HG03520 (cell line): ENCODE data around the gene TTC31.
A peak's percentile ranks its signal among the peaks of the same experiment; 100 is the strongest.
"Not testable (repeated sequence)": the region's sequence is repeated elsewhere in the genome, so short reads cannot be mapped to it uniquely, and the experiment has no call there.

Source experiments
- ATAC-seq: cut with Tn5 transposase; IDR thresholded peaks from one replicate; pipeline ENCODE4 v1.9.1; 2021; ENCODE audit warnings: mild to moderate bottlenecking, moderate library complexity; ENCODE audit not compliant: unreplicated experiment

Gene TTC31

GRCh38 chr2:74482801-74483674, at the start of gene TTC31, which contains the start of gene CCDC142:
Gene TTC31 (plus strand): TSS chr2:74483081. CDS start chr2:74483096, 15 bp downstream.
Gene CCDC142 (minus strand): TSS chr2:74482998. CDS start chr2:74482837, 161 bp downstream.
- peak; percentile 86 for ATAC-seq

DNA sequence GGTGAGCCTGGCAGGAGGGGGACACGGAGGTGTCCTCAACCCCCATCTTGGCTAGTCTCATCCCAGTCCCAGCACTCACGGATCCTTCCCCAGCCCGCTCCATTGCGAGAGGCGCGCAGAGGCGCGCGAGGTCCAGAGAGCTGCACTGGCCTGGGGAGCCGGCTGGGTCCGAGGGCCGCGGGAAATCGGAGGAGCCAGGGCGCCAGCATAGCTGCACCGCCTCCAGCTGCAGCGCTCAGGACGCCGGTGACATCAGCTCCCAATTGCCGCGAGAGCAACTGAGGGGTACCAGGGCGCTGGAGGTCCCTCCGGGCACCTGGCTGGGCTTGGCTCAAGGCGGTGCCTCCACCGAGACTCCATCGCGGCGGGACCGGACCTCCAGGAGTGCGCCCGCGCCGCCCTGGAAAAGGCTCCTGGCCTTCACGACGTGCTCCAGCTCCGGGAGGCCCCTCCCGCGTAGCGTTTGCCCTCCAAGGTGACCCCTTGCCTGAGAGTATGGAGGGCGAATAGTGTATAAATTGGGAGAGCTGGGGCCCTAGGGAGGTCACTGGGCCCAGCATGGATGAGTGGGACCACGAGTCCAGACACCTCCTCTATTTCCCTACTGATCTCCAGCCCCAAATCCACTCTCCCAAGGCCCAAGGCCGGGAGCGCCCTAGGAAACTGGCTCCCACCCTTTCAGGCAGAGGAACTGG, 46.6 kb upstream of the TTC31 start:
- no peak for ATAC-seq

DNA sequence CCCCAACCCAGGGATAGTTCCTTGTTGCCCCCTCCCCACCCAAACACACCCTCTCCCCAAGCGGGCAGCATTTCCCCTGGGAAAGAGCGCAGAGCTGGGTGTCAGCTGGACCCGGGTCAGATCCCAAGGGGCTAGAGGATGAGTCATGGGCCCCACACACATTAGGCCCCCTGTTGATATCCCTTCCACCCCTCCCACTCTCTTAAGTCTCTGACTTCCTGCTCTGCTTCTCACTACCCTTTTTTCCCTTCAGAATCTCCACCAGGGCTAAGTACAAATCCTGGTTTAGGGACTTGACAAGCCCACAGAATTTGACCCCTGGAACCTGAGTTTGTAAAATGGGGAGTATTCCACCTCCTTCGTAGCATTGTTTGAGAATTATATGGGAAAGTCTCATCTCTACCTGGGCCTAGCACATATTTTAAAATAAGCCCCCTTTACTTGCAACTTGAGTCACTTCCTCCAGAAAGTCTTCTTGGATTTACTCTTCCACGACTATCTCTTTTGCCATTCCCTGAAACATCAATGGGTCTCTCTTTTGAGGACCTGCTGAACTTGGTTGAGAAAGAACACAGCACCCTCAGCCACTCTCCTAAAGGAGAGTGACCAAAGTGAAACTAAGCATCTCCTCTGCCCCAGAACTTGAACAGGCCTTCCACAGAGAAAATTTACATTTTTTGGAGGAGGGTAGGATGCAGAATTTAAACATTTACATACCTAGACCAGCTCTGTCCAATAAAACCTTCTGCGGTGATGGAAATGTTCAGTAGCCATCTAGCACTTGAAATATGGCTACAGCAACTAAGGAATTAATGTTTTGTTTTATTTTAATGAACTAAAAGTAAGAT, 45.8 kb upstream of the TTC31 start:
- ATAC-seq, result no peak

- ATAC-seq, result no peak
Observed at GRCh38 chr2:74438248-74438647, 44.6 kb upstream of the TTC31 start.

DNA sequence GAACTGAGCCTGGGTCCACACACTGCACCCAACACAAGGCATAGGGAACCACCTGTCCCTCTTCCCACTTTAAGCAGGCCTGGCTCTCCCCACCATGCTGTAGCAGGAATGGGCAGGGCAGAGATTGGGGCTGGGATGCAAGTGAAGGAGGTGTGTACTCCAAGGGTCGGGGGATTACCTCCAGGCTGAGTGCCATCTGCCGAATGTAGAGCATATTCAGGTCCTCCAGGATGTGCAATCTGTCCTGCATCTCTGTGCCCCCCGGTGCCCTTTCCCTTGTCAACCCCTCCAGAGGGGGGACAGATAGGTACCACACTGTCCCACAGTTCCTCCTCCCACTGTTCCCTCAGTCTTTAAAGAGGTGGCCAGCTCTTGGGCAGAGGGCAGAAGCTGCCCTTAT, 43.5 kb upstream of the TTC31 start:
- ATAC-seq, result no peak

GRCh38 chr2:74439803-74440377, 43.0 kb upstream of the TTC31 start:
- no peak for ATAC-seq

DNA sequence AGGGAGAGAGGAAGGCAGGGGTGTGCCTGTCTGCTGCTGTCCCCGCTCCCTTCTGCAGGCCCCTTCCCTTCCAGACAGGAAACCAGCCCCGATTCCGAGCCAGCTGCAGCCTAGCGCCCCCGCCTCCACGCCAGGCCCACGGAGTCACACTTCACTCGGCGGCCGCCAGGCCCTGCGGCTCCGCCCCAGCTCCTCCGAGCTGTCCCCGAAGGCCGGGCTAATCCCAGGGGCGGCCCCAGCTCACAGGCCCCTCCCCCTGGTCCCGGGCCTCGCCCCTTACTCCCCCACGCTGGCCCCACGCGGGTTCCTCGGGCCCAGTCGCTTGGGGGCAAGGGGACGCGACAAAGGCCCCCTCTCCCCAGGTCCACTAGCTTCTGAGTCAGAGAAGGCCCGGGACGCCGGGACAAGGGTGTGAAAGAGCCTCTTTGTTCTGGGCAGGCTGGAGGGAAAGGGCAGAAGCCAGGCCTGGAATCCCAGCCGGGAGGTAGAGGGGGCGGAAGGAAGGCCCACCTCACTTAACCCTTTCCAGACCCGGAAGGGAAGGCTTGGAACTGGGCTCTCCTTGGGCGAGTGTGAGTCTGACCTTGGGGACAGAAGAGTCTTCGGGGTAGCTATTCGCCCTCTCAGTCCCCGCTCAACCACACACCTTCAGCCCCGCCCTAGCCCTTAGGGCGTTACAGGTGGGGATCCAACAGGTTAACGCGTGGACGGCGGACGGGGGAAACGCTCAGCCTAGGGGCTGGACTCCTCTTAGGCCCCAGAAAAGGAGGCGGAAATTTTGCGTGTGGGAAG, 42.3 kb upstream of the TTC31 start:
- ATAC-seq, result peak; percentile 83

DNA sequence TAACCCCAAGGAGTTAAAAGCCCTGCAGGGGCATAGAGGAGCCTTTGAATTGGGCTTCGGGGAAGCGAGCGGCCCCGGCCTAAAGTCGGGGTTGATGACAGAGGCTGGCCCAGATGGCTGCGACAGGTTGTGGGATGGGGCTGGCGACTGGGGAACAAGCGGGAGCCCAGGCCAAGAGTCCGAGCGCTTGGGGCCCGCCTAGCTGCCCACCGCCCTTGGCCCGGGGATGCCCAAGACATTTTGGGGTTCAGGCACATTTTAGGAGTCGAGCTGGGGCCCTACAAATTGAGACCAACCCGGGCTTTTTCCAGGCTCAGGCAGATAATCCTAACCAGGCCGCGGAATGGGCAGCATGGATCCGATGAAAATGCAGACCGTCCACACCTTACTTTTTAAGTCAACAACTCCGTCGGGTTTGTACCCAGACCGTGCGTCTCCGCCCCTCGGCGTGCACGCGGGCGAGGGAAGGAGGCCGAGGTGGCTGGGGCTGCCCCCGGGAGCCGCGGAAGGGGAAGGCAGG, 41.7 kb upstream of the TTC31 start:
- ATAC-seq, result no peak

- no peak for ATAC-seq
Observed at GRCh38 chr2:74441690-74442482, 41.0 kb upstream of the TTC31 start, which contains the start of gene RTKN. Gene RTKN (minus strand): TSS chr2:74441937. CDS start chr2:74441816, 121 bp downstream.

- ATAC-seq, result not testable (repeated sequence)
Observed at GRCh38 chr2:74442483-74443297, 40.2 kb upstream of the TTC31 start.

DNA sequence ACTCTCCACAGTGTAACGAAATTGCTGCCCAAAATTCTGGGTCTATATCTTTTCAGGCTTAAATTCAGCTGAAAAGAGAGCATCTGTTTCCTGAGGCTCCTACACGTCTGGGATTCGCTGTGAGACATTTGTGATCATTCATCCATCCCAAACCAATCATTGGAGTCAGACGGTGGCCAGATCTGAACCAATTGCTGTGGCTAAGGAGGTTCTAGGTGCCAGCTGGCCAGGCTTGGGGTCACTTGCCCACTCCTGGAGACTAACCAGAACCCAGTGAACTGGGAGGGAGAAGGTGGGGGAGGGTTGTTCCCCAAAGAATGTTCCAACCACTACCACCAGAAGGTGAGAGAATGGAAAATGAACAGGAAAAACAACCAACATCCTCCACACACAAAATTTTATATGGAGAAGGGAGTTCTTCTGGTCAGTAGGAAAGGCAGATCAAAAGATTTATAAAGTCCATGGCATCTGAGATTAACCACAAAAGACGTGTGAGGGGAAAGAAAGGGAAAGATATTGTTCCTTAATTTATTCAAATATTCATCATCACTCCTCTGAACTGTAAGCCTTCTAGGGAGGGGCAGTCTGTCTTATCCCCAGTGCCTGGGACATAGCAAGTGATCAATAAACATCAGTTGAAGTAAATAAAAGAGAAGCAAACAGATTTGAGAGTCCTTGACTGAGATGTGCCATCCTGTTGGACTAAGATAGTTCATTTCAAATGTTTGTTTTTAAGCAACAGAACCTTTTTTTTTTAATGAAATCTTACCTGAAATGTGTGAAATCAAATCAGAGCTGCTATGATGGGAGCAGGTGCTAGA, 38.2 kb upstream of the TTC31 start:
- no peak for ATAC-seq

- ATAC-seq, result no peak
Observed at GRCh38 chr2:74447230-74447999, 35.5 kb upstream of the TTC31 start.

- ATAC-seq, result no peak
Observed at GRCh38 chr2:74448771-74449170, 34.1 kb upstream of the TTC31 start.

DNA sequence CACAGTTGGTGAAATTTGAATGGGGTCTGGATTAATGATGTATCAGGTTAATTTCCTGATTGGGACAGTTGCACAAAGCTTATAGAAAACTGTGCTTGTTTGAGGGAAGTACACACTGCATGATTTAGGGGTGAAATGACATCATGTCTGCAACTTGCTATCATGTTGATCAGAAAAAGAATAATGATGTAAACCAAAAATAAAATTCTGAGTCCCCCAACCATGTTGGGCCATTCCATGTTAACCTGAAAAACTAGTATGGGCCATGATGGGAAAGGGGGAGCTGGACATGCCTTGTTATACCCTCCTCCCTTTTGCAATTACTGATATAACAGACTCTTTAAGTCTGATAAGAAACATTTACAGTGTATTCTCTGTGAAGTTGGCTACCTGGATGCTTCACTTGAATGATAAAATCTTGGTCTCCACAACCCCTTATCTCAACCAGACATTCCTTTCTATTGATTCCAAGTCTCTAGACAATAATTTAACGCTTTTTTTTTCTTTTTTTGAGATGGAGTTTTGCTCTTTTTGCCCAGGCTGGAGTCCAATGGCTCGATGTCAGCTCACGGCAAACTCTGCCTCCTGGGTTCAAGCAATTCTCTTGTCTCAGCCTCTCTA, 32.2 kb upstream of the TTC31 start:
- no peak for ATAC-seq

DNA sequence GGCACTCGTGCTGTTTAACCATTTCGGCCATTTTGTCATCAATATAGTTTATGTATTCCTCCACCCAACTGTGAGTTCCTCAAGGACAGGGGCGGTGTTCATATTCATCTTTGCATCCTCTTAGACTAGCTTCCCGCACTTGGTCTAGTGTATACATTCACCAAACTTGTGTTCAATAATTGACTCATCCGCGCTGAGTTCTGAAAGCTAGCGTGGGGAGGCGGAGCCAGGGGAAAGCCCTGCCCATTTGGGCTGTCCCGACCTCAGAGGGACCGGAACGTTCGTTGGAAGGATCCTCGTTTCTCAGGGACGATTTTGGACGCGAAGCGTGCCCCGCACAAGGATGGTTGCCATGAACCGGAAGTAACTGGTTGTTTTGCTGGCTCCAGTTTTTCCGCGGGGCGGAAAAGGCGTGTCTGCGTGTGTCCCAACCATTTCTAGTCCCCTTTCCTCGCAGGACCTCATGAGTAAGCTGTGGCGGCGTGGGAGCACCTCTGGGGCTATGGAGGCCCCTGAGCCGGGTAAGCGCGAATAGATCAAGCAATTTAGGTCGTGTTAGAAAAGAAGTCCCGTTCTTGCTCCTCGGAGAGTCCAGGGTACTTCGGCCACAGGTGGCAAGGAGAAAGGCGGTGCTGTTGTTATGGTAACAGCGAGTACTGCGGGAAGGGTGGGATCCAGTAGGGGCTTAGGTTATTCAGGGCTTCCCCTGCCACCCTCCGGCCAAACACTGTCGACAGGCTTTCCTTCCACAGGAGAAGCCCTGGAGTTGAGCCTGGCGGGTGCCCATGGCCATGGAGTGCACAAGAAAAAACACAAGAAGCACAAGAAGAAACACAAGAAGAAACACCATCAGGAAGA, 28.0 kb upstream of the TTC31 start, which contains the start of gene INO80B:
Gene INO80B (plus strand): TSS at position 434 of the 858 bp plus-strand sequence. CDS start 30 bp downstream, at position 464.
- peak; percentile 34 for ATAC-seq
